ENCODE data around the gene CCDC85A.

Gene CCDC85A

GRCh38 chr2:56167616-56168562 lies 15.9 kb upstream of the CCDC85A start:
- no peak overlapping the region for H3K4me3 ChIP-seq (ENCODE audit: low read length in 2 of 2)
- H3K79me1 ChIP-seq (ENCODE audit: low read depth, low read length), result no peaks in the 10 kb centered on the region
- H3K4me2 ChIP-seq (ENCODE audit: insufficient read depth, low read length, poor library complexity, severe bottlenecking), result no peak overlapping the region
- H3K27me3 ChIP-seq (ENCODE audit: control insufficient read depth in 3 of 3, insufficient read depth in 3 of 3, low read depth in 1 of 3, low read length in 3 of 3), result no peaks in the 10 kb centered on the region
- no peaks in the 10 kb centered on the region for H3K36me3 ChIP-seq (replicated peaks in 1 of 2; ENCODE audit: control insufficient read depth in 2 of 2, insufficient read depth in 2 of 2, low read length in 2 of 2)
- H4K8ac ChIP-seq (ENCODE audit: low read depth, low read length), result no peak overlapping the region
- no peak overlapping the region for H3K23ac ChIP-seq (ENCODE audit: low read depth, low read length, poor library complexity)
- no peak overlapping the region for H3K14ac ChIP-seq (ENCODE audit: low read length)
- no peak overlapping the region for H2BK5ac ChIP-seq (ENCODE audit: low read length)
- H2BK120ac ChIP-seq (ENCODE audit: low read depth, low read length), result no peak overlapping the region
- WGBS, 2 donors (ENCODE audit: extremely low coverage in 2 of 2, insufficient read length in 2 of 2, insufficient replicate concordance in 1 of 2), result no CpG with 5 or more reads among the region's 4 CpGs
- no peak overlapping the region for H2AK5ac ChIP-seq (ENCODE audit: low read depth, low read length)
- H3K9me3 ChIP-seq (replicated peaks in 1 of 2; ENCODE audit: control insufficient read depth in 2 of 2, insufficient read depth in 1 of 2, low read depth in 1 of 2, low read length in 2 of 2), result no peaks in the 10 kb centered on the region
- no peak overlapping the region for H3K27ac ChIP-seq (replicated peaks; ENCODE audit: low read length)
- no peak overlapping the region for H3K9ac ChIP-seq (ENCODE audit: low read depth, low read length, poor library complexity)
- no peak overlapping the region for H3K4ac ChIP-seq (ENCODE audit: low read length)
- no peaks in the 10 kb centered on the region for H3K4me1 ChIP-seq (ENCODE audit: control insufficient read depth in 2 of 2, insufficient read depth in 1 of 2, low read depth in 1 of 2, low read length in 2 of 2)
- H2BK15ac ChIP-seq (ENCODE audit: low read length), result no peak overlapping the region
- no peak for DNase-seq (ENCODE audit: low spot score)
- H2AFZ ChIP-seq (ENCODE audit: low read length), result no peak overlapping the region
- H3K18ac ChIP-seq (ENCODE audit: low read length), result no peak overlapping the region
- no peak overlapping the region for H4K91ac ChIP-seq (ENCODE audit: low read depth, low read length, poor library complexity)
- H2BK12ac ChIP-seq (ENCODE audit: low read length), result no peak overlapping the region

GRCh38 chr2:56169521-56169920 lies 14.3 kb upstream of the CCDC85A start:
- no peak overlapping the region for H2AFZ ChIP-seq (ENCODE audit: low read length)
- no peak overlapping the region for H3K4me2 ChIP-seq (ENCODE audit: insufficient read depth, low read length, poor library complexity, severe bottlenecking)
- H3K27me3 ChIP-seq (ENCODE audit: control insufficient read depth in 3 of 3, insufficient read depth in 3 of 3, low read depth in 1 of 3, low read length in 3 of 3), result no peaks in the 10 kb centered on the region
- H3K23ac ChIP-seq (ENCODE audit: low read depth, low read length, poor library complexity), result no peak overlapping the region
- H3K4me1 ChIP-seq (ENCODE audit: control insufficient read depth in 2 of 2, insufficient read depth in 1 of 2, low read depth in 1 of 2, low read length in 2 of 2), result no peaks in the 10 kb centered on the region
- no peaks in the 10 kb centered on the region for H3K79me1 ChIP-seq (ENCODE audit: low read depth, low read length)
- H2AK5ac ChIP-seq (ENCODE audit: low read depth, low read length), result no peak overlapping the region
- H3K9me3 ChIP-seq (replicated peaks in 1 of 2; ENCODE audit: control insufficient read depth in 2 of 2, insufficient read depth in 1 of 2, low read depth in 1 of 2, low read length in 2 of 2), result no peaks in the 10 kb centered on the region
- H3K9ac ChIP-seq (ENCODE audit: low read depth, low read length, poor library complexity), result no peak overlapping the region
- no CpG with 5 or more reads among the region's 3 CpGs for WGBS, 2 donors (ENCODE audit: extremely low coverage in 2 of 2, insufficient read length in 2 of 2, insufficient replicate concordance in 1 of 2)
- H2BK120ac ChIP-seq (ENCODE audit: low read depth, low read length), result no peak overlapping the region
- no peak for DNase-seq (ENCODE audit: low spot score)
- no peak overlapping the region for H2BK15ac ChIP-seq (ENCODE audit: low read length)
- no peak overlapping the region for H2BK12ac ChIP-seq (ENCODE audit: low read length)
- no peak overlapping the region for H3K14ac ChIP-seq (ENCODE audit: low read length)
- H3K36me3 ChIP-seq (replicated peaks in 1 of 2; ENCODE audit: control insufficient read depth in 2 of 2, insufficient read depth in 2 of 2, low read length in 2 of 2), result no peaks in the 10 kb centered on the region
- H3K18ac ChIP-seq (ENCODE audit: low read length), result no peak overlapping the region
- no peak overlapping the region for H3K27ac ChIP-seq (replicated peaks; ENCODE audit: low read length)
- H4K8ac ChIP-seq (ENCODE audit: low read depth, low read length), result no peak overlapping the region
- H2BK5ac ChIP-seq (ENCODE audit: low read length), result no peak overlapping the region
- H3K4me3 ChIP-seq (ENCODE audit: low read length in 2 of 2), result no peak overlapping the region
- no peak overlapping the region for H4K91ac ChIP-seq (ENCODE audit: low read depth, low read length, poor library complexity)
- no peak overlapping the region for H3K4ac ChIP-seq (ENCODE audit: low read length)

GRCh38 chr2:56170504-56170903 lies 13.3 kb upstream of the CCDC85A start:
- no peak overlapping the region for H2AFZ ChIP-seq (ENCODE audit: low read length)
- no peak overlapping the region for H4K8ac ChIP-seq (ENCODE audit: low read depth, low read length)
- H3K27me3 ChIP-seq (ENCODE audit: control insufficient read depth in 3 of 3, insufficient read depth in 3 of 3, low read depth in 1 of 3, low read length in 3 of 3), result no peaks in the 10 kb centered on the region
- no peaks in the 10 kb centered on the region for H3K9me3 ChIP-seq (replicated peaks in 1 of 2; ENCODE audit: control insufficient read depth in 2 of 2, insufficient read depth in 1 of 2, low read depth in 1 of 2, low read length in 2 of 2)
- H3K4ac ChIP-seq (ENCODE audit: low read length), result no peak overlapping the region
- no peak for DNase-seq (ENCODE audit: low spot score)
- H2BK12ac ChIP-seq (ENCODE audit: low read length), result no peak overlapping the region
- no peak overlapping the region for H2BK15ac ChIP-seq (ENCODE audit: low read length)
- H3K27ac ChIP-seq (replicated peaks; ENCODE audit: low read length), result no peak overlapping the region
- H3K4me3 ChIP-seq (ENCODE audit: low read length in 2 of 2), result no peak overlapping the region
- H3K14ac ChIP-seq (ENCODE audit: low read length), result no peak overlapping the region
- no peak overlapping the region for H3K18ac ChIP-seq (ENCODE audit: low read length)
- H3K36me3 ChIP-seq (replicated peaks in 1 of 2; ENCODE audit: control insufficient read depth in 2 of 2, insufficient read depth in 2 of 2, low read length in 2 of 2), result no peaks in the 10 kb centered on the region
- H3K4me2 ChIP-seq (ENCODE audit: insufficient read depth, low read length, poor library complexity, severe bottlenecking), result no peak overlapping the region
- no peak overlapping the region for H2BK5ac ChIP-seq (ENCODE audit: low read length)
- H3K79me1 ChIP-seq (ENCODE audit: low read depth, low read length), result no peaks in the 10 kb centered on the region
- no peak overlapping the region for H3K23ac ChIP-seq (ENCODE audit: low read depth, low read length, poor library complexity)
- no peak overlapping the region for H2AK5ac ChIP-seq (ENCODE audit: low read depth, low read length)
- no peak overlapping the region for H2BK120ac ChIP-seq (ENCODE audit: low read depth, low read length)
- H3K4me1 ChIP-seq (ENCODE audit: control insufficient read depth in 2 of 2, insufficient read depth in 1 of 2, low read depth in 1 of 2, low read length in 2 of 2), result no peaks in the 10 kb centered on the region
- no CpG with 5 or more reads among the region's 5 CpGs for WGBS, 2 donors (ENCODE audit: extremely low coverage in 2 of 2, insufficient read length in 2 of 2, insufficient replicate concordance in 1 of 2)
- H3K9ac ChIP-seq (ENCODE audit: low read depth, low read length, poor library complexity), result no peak overlapping the region
- no peak overlapping the region for H4K91ac ChIP-seq (ENCODE audit: low read depth, low read length, poor library complexity)

- H3K27me3 ChIP-seq (ENCODE audit: control insufficient read depth in 3 of 3, insufficient read depth in 3 of 3, low read depth in 1 of 3, low read length in 3 of 3), result no peaks in the 10 kb centered on the region
- no peak overlapping the region for H2AFZ ChIP-seq (ENCODE audit: low read length)
- no peak overlapping the region for H3K14ac ChIP-seq (ENCODE audit: low read length)
- no peaks in the 10 kb centered on the region for H3K4me1 ChIP-seq (ENCODE audit: control insufficient read depth in 2 of 2, insufficient read depth in 1 of 2, low read depth in 1 of 2, low read length in 2 of 2)
- H3K9me3 ChIP-seq (replicated peaks in 1 of 2; ENCODE audit: control insufficient read depth in 2 of 2, insufficient read depth in 1 of 2, low read depth in 1 of 2, low read length in 2 of 2), result no peaks in the 10 kb centered on the region
- no peak overlapping the region for H4K91ac ChIP-seq (ENCODE audit: low read depth, low read length, poor library complexity)
- no peak overlapping the region for H3K9ac ChIP-seq (ENCODE audit: low read depth, low read length, poor library complexity)
- H3K27ac ChIP-seq (replicated peaks; ENCODE audit: low read length), result no peak overlapping the region
- no peak overlapping the region for H3K4ac ChIP-seq (ENCODE audit: low read length)
- H3K79me1 ChIP-seq (ENCODE audit: low read depth, low read length), result no peaks in the 10 kb centered on the region
- H2AK5ac ChIP-seq (ENCODE audit: low read depth, low read length), result no peak overlapping the region
- no peak overlapping the region for H2BK15ac ChIP-seq (ENCODE audit: low read length)
- H3K23ac ChIP-seq (ENCODE audit: low read depth, low read length, poor library complexity), result no peak overlapping the region
- WGBS, 2 donors (ENCODE audit: extremely low coverage in 2 of 2, insufficient read length in 2 of 2, insufficient replicate concordance in 1 of 2), result no CpG with 5 or more reads among the region's 2 CpGs
- DNase-seq (ENCODE audit: low spot score), result no peak
- H3K4me2 ChIP-seq (ENCODE audit: insufficient read depth, low read length, poor library complexity, severe bottlenecking), result no peak overlapping the region
- H2BK120ac ChIP-seq (ENCODE audit: low read depth, low read length), result no peak overlapping the region
- H4K8ac ChIP-seq (ENCODE audit: low read depth, low read length), result no peak overlapping the region
- H3K36me3 ChIP-seq (replicated peaks in 1 of 2; ENCODE audit: control insufficient read depth in 2 of 2, insufficient read depth in 2 of 2, low read length in 2 of 2), result no peaks in the 10 kb centered on the region
- no peak overlapping the region for H3K4me3 ChIP-seq (ENCODE audit: low read length in 2 of 2)
- H2BK12ac ChIP-seq (ENCODE audit: low read length), result no peak overlapping the region
- no peak overlapping the region for H2BK5ac ChIP-seq (ENCODE audit: low read length)
- no peak overlapping the region for H3K18ac ChIP-seq (ENCODE audit: low read length)
These were observed 12.8 kb upstream of the CCDC85A start for GRCh38 chr2:56170988-56171387.
